BJ (cell line): ENCODE results near the gene LRRC1. TPM values are rescaled to one million over a fixed set of nuclear protein-coding genes. Genes with fewer than 3 reads are reported as not detected.

Experiments
- CTCF ChIA-PET: fragments of 350-600 bp; formaldehyde crosslinking; extraction: SDS; loops from one replicate; lab custom pipeline; 2021; ENCODE audit warnings: antibody characterized with exemption, inconsistent platforms; lab: Yijun Ruan, JAX
- POLR2A ChIA-PET: fragments of 300-600 bp; sonication (Branson Sonifier 250); formaldehyde crosslinking; extraction: SDS; loops from one replicate; lab custom pipeline; 2021; ENCODE audit warnings: antibody characterized with exemption; lab: Charles Lee
- DNase-seq: peaks from one replicate; pipeline ENCODE4 v3.0.0-alpha.2; 2011; ENCODE audit warnings: low read depth
- H3K27me3 ChIP-seq: 2 replicates; pipeline ENCODE4 v1.6.0; 2011; ENCODE audit warnings: low read length; ENCODE audit not compliant: control insufficient read depth, insufficient read depth
- H3K36me3 ChIP-seq: 2 replicates; pipeline ENCODE4 v1.5.1; 2011; ENCODE audit warnings: low read length; ENCODE audit not compliant: control insufficient read depth, insufficient read depth
- H3K4me3 ChIP-seq: 2 replicates; pipeline ENCODE4 v1.5.1; 2011; ENCODE audit warnings: low read depth, mild to moderate bottlenecking, control low read depth, low read length
- polyA plus RNA-seq: library from polyadenylated mRNA; depleted of rRNA; stranded (reverse); fragments of >200 nt; gene quantifications from 2 replicates; pipeline ENCODE4 v1.2.3, GENCODE V29; 2011
- TF ChIP-seq, protein P1 (sequence below): IDR thresholded peaks from 2 replicates; pipeline ENCODE4 v1.5.1; 2011; ENCODE audit warnings: low read depth, mild to moderate bottlenecking, control low read depth, inconsistent platforms, low read length, moderate library complexity; ENCODE audit not compliant: insufficient read depth

The LRRC1 gene
- polyA plus RNA-seq, 1 experiment, result 4.3 TPM

DNA sequence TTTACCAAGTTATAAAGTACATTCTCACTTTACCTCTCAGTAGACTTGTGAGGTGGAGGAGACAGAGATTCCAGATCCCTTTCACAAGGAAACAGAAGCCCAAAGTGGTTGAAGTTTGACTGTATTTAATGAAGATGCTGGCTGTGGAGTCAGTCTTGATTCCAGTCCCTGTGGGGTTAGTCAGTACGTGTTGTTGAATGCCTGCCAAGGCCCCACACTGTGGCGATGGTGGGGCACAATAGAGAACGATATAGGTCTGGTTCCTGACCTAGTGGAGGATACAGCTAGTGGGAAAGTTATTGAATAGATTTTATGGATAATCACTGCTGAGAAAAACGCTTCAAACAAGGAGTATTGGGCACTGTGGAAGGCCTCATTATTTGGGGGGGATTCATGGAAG, 71.4 kb downstream of the LRRC1 start:
- ChIA-PET CTCF (no interaction called here), POLR2A (no interaction called here)
- Histone ChIP-seq H3K27me3 (no peaks in the 10 kb centered on the region), H3K36me3 (no peaks in the 10 kb centered on the region), H3K4me3 (no peak overlapping the region)
- TF ChIP-seq, protein P1, sequence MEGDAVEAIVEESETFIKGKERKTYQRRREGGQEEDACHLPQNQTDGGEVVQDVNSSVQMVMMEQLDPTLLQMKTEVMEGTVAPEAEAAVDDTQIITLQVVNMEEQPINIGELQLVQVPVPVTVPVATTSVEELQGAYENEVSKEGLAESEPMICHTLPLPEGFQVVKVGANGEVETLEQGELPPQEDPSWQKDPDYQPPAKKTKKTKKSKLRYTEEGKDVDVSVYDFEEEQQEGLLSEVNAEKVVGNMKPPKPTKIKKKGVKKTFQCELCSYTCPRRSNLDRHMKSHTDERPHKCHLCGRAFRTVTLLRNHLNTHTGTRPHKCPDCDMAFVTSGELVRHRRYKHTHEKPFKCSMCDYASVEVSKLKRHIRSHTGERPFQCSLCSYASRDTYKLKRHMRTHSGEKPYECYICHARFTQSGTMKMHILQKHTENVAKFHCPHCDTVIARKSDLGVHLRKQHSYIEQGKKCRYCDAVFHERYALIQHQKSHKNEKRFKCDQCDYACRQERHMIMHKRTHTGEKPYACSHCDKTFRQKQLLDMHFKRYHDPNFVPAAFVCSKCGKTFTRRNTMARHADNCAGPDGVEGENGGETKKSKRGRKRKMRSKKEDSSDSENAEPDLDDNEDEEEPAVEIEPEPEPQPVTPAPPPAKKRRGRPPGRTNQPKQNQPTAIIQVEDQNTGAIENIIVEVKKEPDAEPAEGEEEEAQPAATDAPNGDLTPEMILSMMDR, result no peak
- no peak for DNase-seq

DNA sequence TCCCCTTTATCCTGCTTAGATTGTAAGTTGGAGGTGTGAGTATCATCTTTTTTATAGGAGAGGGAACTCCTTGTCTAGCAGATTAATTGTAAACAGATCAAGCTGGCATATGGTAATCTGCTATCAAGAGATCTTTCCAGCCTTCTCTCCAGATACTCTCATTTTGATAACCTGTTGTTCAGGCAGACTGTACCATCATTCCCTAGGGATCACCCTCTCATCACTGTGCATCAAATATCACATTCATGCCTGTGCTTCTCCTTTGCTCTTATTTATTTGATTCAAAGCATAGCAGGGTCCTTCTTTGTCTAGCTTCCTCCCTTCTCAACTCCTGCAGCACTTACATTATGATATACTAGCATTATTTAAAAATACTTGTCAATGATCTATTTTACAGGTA, 73.8 kb downstream of the LRRC1 start:
- CTCF ChIA-PET, result no interaction called here
- no peaks in the 10 kb centered on the region for H3K36me3 ChIP-seq
- no peaks in the 10 kb centered on the region for H3K27me3 ChIP-seq
- TF ChIP-seq, protein P1, result no peak
- H3K4me3 ChIP-seq, result no peak overlapping the region
- DNase-seq, result no peak
- POLR2A ChIA-PET, result no interaction called here

DNA sequence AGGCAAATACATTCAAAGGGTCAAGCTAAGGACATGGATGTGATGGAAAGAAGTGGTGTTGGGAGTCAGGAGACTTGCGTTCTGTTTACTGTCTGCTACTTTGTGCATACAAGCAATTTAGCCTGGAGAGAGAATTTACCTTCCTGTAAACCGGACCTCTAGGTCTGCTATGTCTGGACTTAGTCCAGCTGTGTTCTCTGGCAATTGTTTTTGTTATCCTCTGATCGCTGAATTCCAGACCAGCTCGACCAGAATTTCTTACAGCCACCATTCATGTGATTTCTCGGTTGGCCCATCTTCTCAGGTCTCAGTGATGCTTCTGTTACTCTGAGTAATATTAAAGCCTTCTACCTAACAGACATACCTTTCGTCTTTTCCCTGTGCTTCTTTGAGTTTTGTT, 75.2 kb downstream of the LRRC1 start:
- TF ChIP-seq, protein P1, result no peak
- H3K36me3 ChIP-seq, result no peaks in the 10 kb centered on the region
- no peak overlapping the region for H3K4me3 ChIP-seq
- DNase-seq, result no peak
- CTCF ChIA-PET, result no interaction called here
- H3K27me3 ChIP-seq, result no peaks in the 10 kb centered on the region
- POLR2A ChIA-PET, result no interaction called here

DNA sequence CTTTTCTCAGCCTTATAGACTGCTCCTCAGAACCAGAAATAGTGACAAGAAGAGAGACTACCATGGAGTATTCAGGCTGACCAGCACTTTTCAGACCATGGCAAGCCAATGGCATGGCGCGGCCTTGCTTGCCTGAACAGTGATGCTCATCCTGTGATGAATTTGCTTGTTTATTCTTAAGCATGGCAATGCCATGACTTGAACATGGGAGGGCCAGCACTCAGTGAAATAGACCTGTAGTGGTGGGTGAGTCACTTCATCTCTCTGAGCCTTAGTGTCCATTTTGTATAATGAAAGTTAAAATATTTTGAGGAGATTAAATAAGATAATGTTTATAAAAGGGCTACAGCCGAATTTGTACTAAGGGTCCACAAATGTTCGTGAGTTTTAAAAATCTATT, 79.1 kb downstream of the LRRC1 start:
- CTCF ChIA-PET, result interaction anchor here (1.2 kb wide), 1 partner anchor 20 kb away, joined by 3 read pairs; no protein-coding TSS in a partner anchor
- TF ChIP-seq, protein P1, result no peak
- DNase-seq, result no peak
- H3K27me3 ChIP-seq, result no peaks in the 10 kb centered on the region
- POLR2A ChIA-PET, result no interaction called here
- H3K36me3 ChIP-seq, result no peaks in the 10 kb centered on the region
- H3K4me3 ChIP-seq, result no peak overlapping the region

DNA sequence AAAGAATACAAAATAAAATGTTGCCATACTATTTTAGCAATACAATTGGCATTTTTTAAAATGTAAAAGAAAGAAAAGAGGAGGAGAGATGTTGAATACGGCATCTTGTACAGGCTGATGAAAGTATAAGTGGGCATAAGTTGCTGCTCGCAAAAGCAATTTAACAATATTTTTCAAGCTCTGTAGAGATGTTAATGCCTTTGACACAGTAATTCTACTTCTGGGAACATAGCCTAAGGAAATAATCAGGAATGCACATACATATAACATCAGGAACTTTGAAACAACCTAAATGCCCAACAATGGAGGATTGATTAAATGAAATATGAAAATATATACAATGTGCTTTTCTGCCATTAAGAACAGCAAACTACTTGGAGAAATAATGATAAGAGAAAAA, 80.2 kb downstream of the LRRC1 start:
- ChIA-PET POLR2A (no interaction called here), CTCF (interaction anchor here (1.2 kb wide), 1 partner anchor 21 kb away, joined by 3 read pairs; no protein-coding TSS in a partner anchor)
- H3K36me3 ChIP-seq, result no peaks in the 10 kb centered on the region
- H3K27me3 ChIP-seq, result no peaks in the 10 kb centered on the region
- no peak overlapping the region for H3K4me3 ChIP-seq
- DNase-seq, result no peak
- TF ChIP-seq, protein P1, result no peak
